Medulla oblongata (tissue), 1 donor: ENCODE data around the gene TRAK2.
"Not testable (repeated sequence)": the region's sequence is repeated elsewhere in the genome, so short reads cannot be mapped to it uniquely, and the experiment has no call there.

Experiments used
- DNase-seq: peaks from one replicate; pipeline ENCODE4 v3.0.0-alpha.2; 2015; ENCODE audit errors: extremely low spot score

Gene TRAK2

GRCh38 chr2:201414099-201415023 lies 36.9 kb downstream of the TRAK2 start:
- no peak for DNase-seq

- DNase-seq: no peak
Observed at GRCh38 chr2:201413552-201413951, 37.7 kb downstream of the TRAK2 start.

- no peak for DNase-seq
Observed at GRCh38 chr2:201413143-201413542, 38.1 kb downstream of the TRAK2 start.

GRCh38 chr2:201411421-201411820 lies 39.8 kb downstream of the TRAK2 start:
- no peak for DNase-seq

- DNase-seq: no peak
Observed at GRCh38 chr2:201408931-201409330, 42.3 kb downstream of the TRAK2 start.

GRCh38 chr2:201407265-201407664 lies 44.0 kb downstream of the TRAK2 start:
- no peak for DNase-seq

GRCh38 chr2:201406077-201406662 lies 45.1 kb downstream of the TRAK2 start:
- peak; percentile 66 for DNase-seq

- DNase-seq: no peak
Observed at GRCh38 chr2:201404699-201405280, 46.5 kb downstream of the TRAK2 start.

- no peak for DNase-seq
Observed at GRCh38 chr2:201403880-201404279, 47.4 kb downstream of the TRAK2 start.

- DNase-seq: no peak
Observed at GRCh38 chr2:201402651-201403562, 48.4 kb downstream of the TRAK2 start.

GRCh38 chr2:201401815-201402214 lies 49.4 kb downstream of the TRAK2 start:
- DNase-seq: no peak

GRCh38 chr2:201396595-201396994 lies 54.7 kb downstream of the TRAK2 start:
- no peak for DNase-seq

- DNase-seq: no peak
Observed at GRCh38 chr2:201383136-201383535, 68.1 kb downstream of the TRAK2 start.

- DNase-seq: no peak
Observed at GRCh38 chr2:201378496-201379397, 72.5 kb downstream of the TRAK2 start.

GRCh38 chr2:201377218-201377617 lies 74.0 kb downstream of the TRAK2 start:
- DNase-seq: no peak

- DNase-seq: no peak
Observed at GRCh38 chr2:201369775-201370174, 81.5 kb downstream of the TRAK2 start.

- DNase-seq: not testable (repeated sequence)
Observed at GRCh38 chr2:201369318-201369717, 81.9 kb downstream of the TRAK2 start.

- DNase-seq: no peak
Observed at GRCh38 chr2:201366146-201366545, 85.1 kb downstream of the TRAK2 start.

GRCh38 chr2:201363857-201364560 lies 87.2 kb downstream of the TRAK2 start:
- peak; percentile 40 for DNase-seq

GRCh38 chr2:201362396-201362795 lies 88.9 kb downstream of the TRAK2 start:
- DNase-seq: no peak
